HG03442 (cell line): ENCODE data around the gene GPR142.

Source experiments
- ATAC-seq: cut with Tn5 transposase; IDR thresholded peaks from one replicate; pipeline ENCODE4 v1.9.1; 2021; ENCODE audit warnings: mild to moderate bottlenecking, moderate library complexity; ENCODE audit not compliant: unreplicated experiment

GPR142 gene

GRCh38 chr17:74368341-74369081 lies 1.2 kb downstream of the GPR142 start:
- ATAC-seq, result no peak

- no peak for ATAC-seq
Measured at GRCh38 chr17:74369221-74369620, 1.9 kb downstream of the GPR142 start.

- ATAC-seq, result no peak
Measured at GRCh38 chr17:74369665-74370490, 2.6 kb downstream of the GPR142 start.

- no peak for ATAC-seq
Measured at GRCh38 chr17:74371653-74372147, 4.4 kb downstream of the GPR142 start.

GRCh38 chr17:74372426-74372825 lies 5.1 kb downstream of the GPR142 start:
- no peak for ATAC-seq

GRCh38 chr17:74373838-74374606 lies 6.7 kb downstream of the GPR142 start:
- ATAC-seq, result no peak

- ATAC-seq, result no peak
Measured at GRCh38 chr17:74374858-74375257, 7.6 kb downstream of the GPR142 start.

GRCh38 chr17:74379495-74380085 lies 12.3 kb downstream of the GPR142 start:
- peak; percentile 52 for ATAC-seq

GRCh38 chr17:74380086-74380958 lies 13.0 kb downstream of the GPR142 start:
- ATAC-seq, result no peak

- ATAC-seq, result no peak
Measured at GRCh38 chr17:74380959-74381808, 13.9 kb downstream of the GPR142 start.

- ATAC-seq, result no peak
Measured at GRCh38 chr17:74383141-74383540, 15.8 kb downstream of the GPR142 start.

- no peak for ATAC-seq
Measured at GRCh38 chr17:74385201-74385600, 17.9 kb downstream of the GPR142 start.

GRCh38 chr17:74386386-74386785 lies 19.1 kb downstream of the GPR142 start:
- ATAC-seq, result no peak

GRCh38 chr17:74387365-74388218 lies 20.3 kb downstream of the GPR142 start:
- ATAC-seq, result no peak

GRCh38 chr17:74389084-74389753 lies 21.9 kb downstream of the GPR142 start:
- ATAC-seq, result no peak

GRCh38 chr17:74389937-74390679 lies 22.8 kb downstream of the GPR142 start:
- ATAC-seq, result no peak
